K562 (cell line): ENCODE results near the gene LMNTD2. TPM values are rescaled to one million over a fixed set of nuclear protein-coding genes. Genes with fewer than 3 reads are reported as not detected.

Source experiments
- ARID4B ChIP-seq: sonication (generic); formaldehyde crosslinking; IDR thresholded peaks from 2 replicates; pipeline ENCODE4 v1.8.0; 2022; ENCODE audit warnings: mild to moderate bottlenecking, missing genetic modification reagents
- CREM ChIP-seq: IDR thresholded peaks from 2 replicates; pipeline ENCODE4 v1.6.1; 2014; ENCODE audit warnings: antibody characterized with exemption, low read depth
- ETV5 ChIP-seq: sonication (generic); formaldehyde crosslinking; IDR thresholded peaks from 2 replicates; pipeline ENCODE4 v1.4.0; 2020; ENCODE audit warnings: low read depth, mild to moderate bottlenecking, missing genetic modification reagents
- HOMEZ ChIP-seq: fragments of 250-450 bp; sonication (Bioruptor Pico); IDR thresholded peaks from 2 replicates; pipeline ENCODE4 v1.4.0; 2020; ENCODE audit warnings: mild to moderate bottlenecking, moderate library complexity
- NCOA6 ChIP-seq: fragments of 450-650 bp; IDR thresholded peaks from 2 replicates; pipeline ENCODE4 v1.6.1; 2017; ENCODE audit warnings: mild to moderate bottlenecking
- PTBP1 ChIP-seq: fragments of 200-400 bp; formaldehyde crosslinking; IDR thresholded peaks from 2 replicates; pipeline ENCODE4 v1.6.1; 2017; ENCODE audit warnings: low read depth, low read length
- RB1 ChIP-seq: fragments of 450-650 bp; IDR thresholded peaks from 2 replicates; pipeline ENCODE4 v1.6.1; 2017; ENCODE audit warnings: low read depth, mild to moderate bottlenecking
- RREB1 ChIP-seq: fragments of 250-450 bp; sonication (Bioruptor Pico); IDR thresholded peaks from 2 replicates; pipeline ENCODE4 v1.4.0; 2020
- THAP12 ChIP-seq: fragments of 250-450 bp; sonication (Bioruptor Pico); IDR thresholded peaks from 2 replicates; pipeline ENCODE4 v1.9.0; 2021; ENCODE audit warnings: mild to moderate bottlenecking, inconsistent platforms
- ZNF589 ChIP-seq: fragments of 200-800 bp; sonication (Bioruptor generic); IDR thresholded peaks from 2 replicates; pipeline ENCODE4 v1.6.1; 2016; ENCODE audit warnings: low read depth, missing genetic modification characterization, missing compliant biosample characterization
- polyA plus RNA-seq, 8 experiments: library from polyadenylated mRNA; depleted of rRNA in 4 of 8; stranded (reverse) in 5 of 8; unstranded in 3 of 8; fragments of >200 nt; fragmentation: Nextera tagmentation in 2 of 8; fragmentation: Illumina TruSeq in 1 of 8; extraction: Ambion mirVana in 2 of 8; extraction: Trizol in 1 of 8; gene quantifications; 2 replicates each; pipeline versions ENCODE4 v1.2.1 to v1.2.3, GENCODE V29; 2011 to 2014; ENCODE audit warnings: inconsistent platforms in 1 of 8, missing spikeins in 1 of 8
- total RNA-seq, 7 experiments: library from RNA; depleted of rRNA in 6 of 7; stranded (reverse); fragments of >200 nt in 6 of 7; fragmentation: Illumina TruSeq in 2 of 7; extraction: Trizol in 2 of 7; gene quantifications; 2 replicates each; pipeline versions ENCODE4 v1.2.1 to v1.2.3, GENCODE V29; 2011 to 2021; ENCODE audit warnings: low replicate concordance in 1 of 7

The LMNTD2 gene
- total and polyA plus RNA-seq, 9 of the 15 experiments (the other 6 are each of a cell fraction or from before 2014, with no cell fraction given), result 0.48 to 4.2 (median 1.5) TPM; not detected in 3

GRCh38 chr11:535519-536454 is 24.8 kb downstream of the LMNTD2 start, which contains the start of gene HRAS (continued):
- TF ChIP-seq NCOA6 (no peak), PTBP1 (no peak), HOMEZ (CRISPR knock-in tag) (no peak), RREB1 (CRISPR knock-in tag) (peak; percentile 43; the same call in 1 of the 2 replicates), RB1 (peak; percentile 65), ZNF589 (no peak), CREM (peak; percentile 14; the same call in 1 of the 2 replicates), THAP12 (CRISPR knock-in tag) (peak; percentile 76), ARID4B (CRISPR knock-in tag) (no peak), ETV5 (CRISPR knock-in tag) (no peak)
